ENCODE results near the gene FHDC1.

The FHDC1 gene

GRCh38 chr4:152988721-152989553 is 52.8 kb downstream of the FHDC1 start:
- FAIRE-seq: no peak

GRCh38 chr4:152989554-152989970 is 53.4 kb downstream of the FHDC1 start:
- no peak for FAIRE-seq

DNA sequence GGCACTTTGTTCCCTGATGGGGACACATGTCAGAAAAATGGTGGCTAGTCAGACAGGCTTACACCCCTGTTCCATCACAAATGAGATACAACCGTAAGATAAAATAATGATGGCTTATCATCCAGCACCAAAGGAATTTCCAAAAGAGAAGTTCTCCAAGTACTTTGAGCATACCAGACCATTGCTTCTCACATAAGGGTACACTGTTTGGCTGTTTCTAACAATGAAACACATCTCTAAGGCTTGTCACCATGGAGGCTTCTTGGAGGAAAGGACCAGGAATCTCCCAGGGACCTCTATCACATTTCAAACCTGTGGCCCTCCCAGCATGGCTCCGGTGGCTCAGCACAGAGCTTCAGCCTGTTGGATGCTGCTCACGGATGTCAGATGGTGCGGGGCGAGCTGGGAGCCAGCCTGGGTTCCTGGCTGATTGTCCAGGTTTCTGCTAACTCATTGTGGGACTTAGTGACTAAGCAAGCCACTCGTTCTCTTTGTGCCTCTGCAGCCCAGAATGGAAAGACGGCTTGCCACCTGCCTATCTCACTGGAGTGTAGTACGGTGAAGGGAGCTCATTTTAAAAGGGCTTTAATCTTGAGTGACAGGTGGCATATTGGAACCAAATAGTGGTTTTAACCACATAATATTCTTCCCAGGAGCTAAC is 54.5 kb downstream of the FHDC1 start:
- FAIRE-seq: no peak

- FAIRE-seq: no peak
These were observed 55.3 kb downstream of the FHDC1 start for GRCh38 chr4:152991398-152991797.

DNA sequence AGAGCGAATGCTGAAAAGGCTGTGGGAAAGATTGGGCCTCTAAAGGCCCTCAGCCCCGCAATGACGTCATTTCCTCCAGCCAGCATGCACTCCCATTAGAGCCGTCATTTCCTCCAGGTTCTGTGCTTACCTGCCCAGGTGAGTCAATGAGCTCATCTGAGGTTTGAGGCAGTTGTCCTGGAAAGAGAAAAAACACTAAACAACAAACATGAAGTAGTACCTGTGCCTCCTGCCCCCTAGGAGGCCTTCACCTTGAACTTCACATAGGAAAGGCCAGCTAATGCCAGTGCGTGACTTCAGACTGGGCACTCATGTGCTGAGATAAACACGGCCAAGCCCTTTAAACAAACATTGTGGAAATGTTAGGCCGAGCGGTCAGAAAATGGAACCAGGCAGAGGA is 55.9 kb downstream of the FHDC1 start:
- FAIRE-seq: no peak

GRCh38 chr4:152992466-152992865 is 56.3 kb downstream of the FHDC1 start:
- FAIRE-seq: no peak

GRCh38 chr4:152994038-152994437 is 57.9 kb downstream of the FHDC1 start:
- FAIRE-seq: no peak

- no peak for FAIRE-seq
These were observed 60.0 kb downstream of the FHDC1 start for GRCh38 chr4:152996111-152996571.

DNA sequence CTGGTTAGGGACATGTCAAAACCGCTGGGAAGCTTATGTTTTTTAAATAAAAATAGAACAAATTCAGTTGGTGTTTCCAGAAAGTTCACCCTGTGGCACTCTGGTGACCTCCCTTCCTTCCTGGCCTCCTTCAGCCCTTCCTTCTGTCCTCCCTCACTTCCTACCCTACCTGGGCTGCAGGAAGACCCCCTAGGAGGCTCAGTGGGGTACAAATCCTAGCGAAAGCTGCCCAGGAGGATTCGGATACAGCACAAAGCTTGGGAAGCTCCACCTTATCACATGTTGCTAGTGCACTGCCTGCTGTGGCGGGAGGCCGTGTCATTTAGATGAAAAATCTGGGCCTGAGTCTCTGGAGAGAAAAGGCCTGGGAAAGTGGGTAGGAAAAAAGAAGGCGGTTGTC is 60.5 kb downstream of the FHDC1 start:
- FAIRE-seq: no peak

DNA sequence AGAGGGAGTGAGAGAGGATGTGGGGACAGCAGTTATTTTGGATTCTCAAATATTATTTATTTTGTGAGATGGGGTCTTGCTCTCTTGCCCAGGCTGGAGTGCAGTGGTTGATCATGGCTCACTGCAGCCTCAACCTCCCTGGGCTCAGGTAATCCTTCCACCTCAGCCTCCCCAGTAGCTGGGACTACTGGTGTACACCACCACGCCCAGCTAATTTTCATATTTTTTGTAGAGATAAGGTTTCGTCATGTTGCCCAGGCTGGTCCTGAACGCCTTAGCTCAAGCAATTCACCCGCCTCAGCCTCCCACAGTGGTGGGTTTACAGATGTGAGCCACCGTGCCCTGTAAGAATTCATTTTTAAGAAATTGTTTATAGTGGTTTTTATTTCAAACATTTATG is 61.2 kb downstream of the FHDC1 start:
- FAIRE-seq: no peak

GRCh38 chr4:152997771-152998487 is 61.8 kb downstream of the FHDC1 start:
- FAIRE-seq: no peak

DNA sequence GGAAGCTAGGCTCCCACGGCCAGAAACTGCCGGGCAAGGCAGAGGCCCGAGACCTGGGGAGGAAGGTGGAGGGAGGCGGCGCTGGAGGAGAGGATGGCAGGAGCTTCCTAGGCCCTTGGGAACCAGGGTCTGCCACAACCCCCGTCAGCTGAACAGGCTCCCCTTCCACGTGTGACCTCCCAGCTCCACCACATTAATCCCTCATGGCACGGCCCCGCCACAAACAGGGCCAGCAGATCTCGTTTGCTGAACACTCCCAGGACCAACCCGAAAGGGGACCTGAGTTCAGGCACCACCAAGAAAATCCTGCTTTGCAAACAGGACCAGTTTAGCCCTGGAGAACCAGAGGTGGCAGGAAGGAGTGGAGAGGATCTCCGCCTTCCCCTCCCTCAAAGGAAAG is 62.7 kb downstream of the FHDC1 start:
- no peak for FAIRE-seq

DNA sequence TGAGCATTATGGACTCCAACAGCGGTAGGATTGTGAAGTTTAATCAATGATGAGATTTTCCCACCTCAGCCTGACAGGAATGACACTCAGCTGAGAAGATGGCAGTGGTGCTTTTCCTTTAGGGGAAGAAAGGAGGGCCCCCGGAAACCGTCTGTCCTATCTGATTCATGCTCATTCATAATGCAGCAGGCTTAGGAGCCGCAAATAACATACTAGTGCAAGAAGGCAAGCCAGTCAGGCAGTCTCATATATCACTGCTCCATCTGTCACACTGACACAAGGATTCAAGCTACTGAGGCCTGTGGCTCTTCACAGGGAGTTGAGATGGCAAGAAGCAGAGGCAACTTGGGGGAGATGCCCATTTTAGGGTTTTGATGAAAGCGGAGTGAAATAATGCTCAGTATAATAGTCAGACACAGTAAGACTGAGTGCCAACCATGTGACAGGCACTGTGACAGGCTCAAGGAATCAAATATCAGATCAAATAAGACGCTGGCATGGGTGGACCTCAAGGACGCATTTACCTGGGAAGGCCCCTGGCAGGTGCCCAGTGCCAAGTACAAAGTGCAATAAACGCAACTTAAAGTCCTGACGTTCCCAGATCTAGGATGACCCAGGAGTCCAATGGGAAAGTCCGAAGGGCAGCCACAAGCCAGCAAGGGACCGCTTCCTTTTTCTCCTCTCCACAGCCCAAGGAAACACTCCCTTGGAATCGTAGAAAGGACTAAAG is 63.4 kb downstream of the FHDC1 start:
- FAIRE-seq: no peak

DNA sequence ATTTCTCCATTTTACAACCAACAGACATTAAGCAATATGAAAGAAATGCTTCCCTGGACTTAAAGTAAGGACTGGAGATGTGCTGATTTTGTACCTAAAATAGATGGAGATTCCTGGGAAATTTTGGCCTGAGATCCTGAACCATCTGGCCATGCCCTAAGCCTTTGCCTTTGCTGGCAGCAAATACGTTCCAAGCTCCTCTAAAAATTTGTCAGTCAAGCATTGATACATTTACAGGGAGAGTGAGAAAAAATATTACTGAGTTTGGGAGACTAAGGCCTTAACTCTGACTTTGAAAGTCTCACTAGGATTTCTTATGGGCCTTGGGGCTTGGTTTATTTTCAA is 63.9 kb downstream of the FHDC1 start:
- FAIRE-seq: no peak

DNA sequence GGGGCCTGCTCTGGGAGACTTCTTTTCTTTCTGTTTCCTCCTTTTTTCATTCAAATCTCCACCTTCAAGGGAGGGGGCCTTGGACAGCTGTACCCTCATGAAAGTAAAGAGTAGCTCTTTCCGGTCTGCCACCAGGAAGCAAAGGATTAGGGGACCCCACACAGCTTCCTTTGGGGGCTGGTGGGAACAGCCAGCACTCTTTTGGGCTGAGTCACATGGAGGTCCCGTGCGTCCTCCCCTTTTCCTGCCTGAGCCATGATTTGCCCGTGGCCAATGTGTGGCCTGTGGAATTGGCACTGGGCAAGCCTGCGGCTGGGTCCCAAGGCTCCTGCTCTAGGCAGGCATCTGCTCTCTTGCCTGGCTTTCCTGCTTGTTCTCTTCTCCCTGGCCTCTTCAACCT is 65.5 kb downstream of the FHDC1 start:
- FAIRE-seq: no peak

- FAIRE-seq: no peak
These were observed 66.0 kb downstream of the FHDC1 start for GRCh38 chr4:153002110-153002509.

DNA sequence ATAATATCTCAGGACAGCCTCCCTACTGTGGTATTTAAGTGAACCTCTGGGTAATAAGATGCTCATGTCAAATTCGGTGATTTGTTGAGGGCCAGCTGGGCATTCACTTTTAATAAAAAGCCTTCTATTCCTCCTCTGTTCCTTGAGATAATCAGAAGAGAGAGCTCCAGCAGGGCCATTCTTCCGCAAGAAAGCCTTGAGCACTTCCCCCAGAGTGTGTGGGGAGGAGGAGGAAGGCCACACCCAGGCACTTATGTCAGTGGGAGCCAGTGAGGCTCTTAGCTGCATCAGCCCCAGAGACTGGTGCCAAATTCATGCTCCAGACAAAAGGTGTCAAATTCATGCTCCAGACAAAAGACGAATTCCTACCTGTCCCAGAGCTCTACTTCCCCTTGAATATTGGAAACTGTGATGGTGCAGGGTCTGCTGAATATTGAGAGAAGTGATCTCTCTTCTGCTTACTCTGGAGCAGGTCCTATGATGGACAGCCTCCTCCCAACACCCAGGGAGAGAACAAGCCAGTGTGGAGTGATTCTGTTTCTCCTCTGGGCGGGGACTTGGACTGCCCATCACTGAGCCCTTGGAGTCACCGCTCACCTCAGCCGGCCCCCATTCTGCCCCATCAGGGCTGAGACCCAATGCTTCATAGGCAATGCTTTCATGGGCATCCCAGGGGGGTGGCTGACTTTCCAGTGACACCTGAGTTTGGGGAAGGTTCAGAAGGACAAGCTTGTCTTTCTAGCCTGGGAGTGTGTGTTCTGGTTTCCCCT is 68.1 kb downstream of the FHDC1 start:
- FAIRE-seq: no peak

DNA sequence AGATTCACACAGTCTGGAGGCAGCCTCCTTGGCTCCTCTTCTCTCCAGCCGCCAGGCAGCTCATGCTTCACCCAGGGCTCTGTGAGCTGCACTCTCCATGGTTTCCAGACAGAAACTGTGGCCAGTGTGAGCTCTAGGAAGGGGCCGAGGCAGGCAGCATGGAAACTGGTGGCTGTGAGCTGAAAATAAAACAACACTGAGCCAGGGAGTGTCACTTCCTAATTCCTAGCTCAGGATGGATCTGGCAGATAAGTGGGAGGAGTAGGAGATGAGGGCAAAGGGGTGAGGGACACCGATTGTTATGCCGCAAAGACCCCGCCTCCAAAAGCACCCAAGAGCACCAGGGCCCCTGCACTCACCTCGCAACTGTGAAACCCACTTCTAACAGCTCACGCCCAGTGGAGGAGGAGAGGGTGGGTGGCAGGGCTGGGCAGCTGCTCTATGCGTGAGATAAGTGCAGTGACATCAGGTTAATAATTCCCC is 69.8 kb downstream of the FHDC1 start:
- FAIRE-seq: no peak

DNA sequence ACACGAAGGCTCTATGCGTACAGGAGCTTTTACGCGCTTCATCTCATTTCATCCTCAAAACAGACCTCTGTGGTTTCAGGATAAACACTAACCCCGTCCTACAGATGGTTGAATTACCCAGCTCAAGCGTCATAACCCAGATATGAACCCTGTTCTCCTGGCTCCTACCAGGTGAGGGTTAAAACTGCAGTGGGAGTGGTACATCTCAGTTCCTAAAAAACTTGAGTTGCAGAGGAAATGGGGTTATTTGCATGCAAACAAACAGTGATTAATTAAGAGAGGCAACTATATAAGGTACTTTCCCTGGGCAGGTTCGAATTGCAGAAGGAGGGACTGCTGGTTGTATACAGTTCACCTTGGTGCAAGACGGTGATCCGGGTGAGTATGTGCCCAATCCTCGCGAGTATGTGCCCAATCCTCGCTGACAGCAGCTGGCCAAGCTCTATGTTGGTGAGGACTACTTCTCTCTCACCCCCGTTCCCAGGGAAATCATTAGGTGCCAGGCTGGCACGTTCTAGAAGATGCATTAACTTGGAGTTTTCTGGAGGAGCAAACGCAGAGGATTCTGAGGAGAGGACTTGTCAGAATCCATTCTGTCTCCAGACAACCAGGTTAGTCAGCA is 72.6 kb downstream of the FHDC1 start:
- no peak for FAIRE-seq

- no peak for FAIRE-seq
These were observed 74.0 kb downstream of the FHDC1 start for GRCh38 chr4:153010146-153010545.

DNA sequence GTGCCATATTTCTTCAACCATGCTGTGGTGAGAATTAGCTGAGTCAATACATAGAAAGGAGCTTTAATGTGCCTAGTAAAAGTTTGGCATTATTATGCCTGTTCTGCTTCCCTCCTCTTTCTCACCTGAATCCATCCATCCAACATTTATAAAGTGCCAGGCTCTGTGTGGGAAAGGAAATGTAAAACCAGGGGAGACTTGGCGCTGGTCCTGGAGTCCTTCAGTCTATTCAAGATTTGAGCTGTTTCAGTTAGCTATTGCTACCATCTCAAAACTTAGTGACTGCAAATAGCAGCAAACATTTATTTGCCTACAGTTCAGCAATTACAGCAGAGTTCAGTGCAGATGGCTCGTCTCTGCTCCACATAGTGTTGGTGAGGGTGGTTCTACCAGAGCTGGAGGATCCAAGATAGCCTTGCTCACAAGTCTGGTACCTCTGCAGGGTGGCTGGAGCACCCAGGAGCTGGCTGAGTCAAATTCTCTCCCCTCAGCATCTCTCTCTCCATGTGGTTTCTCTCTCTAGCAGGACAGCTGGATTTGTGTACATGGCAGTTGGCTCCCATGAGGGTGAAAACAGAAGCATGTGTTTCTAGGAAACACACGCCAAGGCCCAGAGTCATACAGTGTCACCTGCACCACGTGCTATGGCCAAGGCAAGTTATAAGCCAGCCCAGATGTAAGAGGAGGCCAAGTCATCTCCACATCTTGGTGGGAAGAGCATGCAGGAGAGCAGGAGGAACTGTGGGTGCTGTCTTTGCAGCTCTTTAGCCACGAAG is 77.3 kb downstream of the FHDC1 start:
- no peak for FAIRE-seq
